ENCODE data around the gene VTCN1.
"Not testable (repeated sequence)": the region's sequence is repeated elsewhere in the genome, so short reads cannot be mapped to it uniquely, and the experiment has no call there.

VTCN1 gene

DNA sequence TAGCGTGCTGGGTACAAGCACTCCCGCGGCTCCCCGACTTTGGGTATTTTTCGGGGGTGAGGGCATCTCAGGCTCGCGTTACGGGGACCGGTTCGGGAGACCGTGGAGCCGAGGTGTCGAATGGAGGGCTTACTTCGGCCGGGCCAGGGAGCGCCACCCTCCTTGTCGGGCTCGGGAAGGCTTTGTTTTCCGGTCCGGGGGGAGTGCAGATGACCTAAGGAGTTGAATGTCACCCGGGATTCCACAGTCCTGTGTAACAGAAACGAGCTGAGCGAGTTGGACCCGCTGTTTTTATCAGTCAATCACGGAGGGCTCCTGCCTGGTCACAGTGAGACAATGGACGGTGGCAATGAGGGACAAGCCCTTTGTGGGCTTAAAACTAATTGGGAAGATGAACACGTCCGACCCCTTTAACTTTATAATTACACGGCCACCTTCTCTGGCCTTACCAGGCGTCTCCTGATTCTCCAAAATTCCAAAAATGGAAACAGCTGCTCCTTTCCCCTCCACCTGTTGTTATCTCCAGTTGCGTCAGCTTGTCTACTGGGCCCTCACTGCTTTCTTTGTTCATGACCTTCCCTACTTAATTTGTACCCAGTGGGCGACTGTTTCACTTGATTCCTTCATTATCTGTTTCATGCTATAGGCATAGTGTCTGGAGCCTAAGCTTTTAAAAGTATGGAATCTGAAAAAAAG, 88.2 kb downstream of the VTCN1 start:
- no peak for DNase-seq

- DNase-seq = peak; percentile 97
Observed at GRCh38 chr1:117121589-117122329, 89.0 kb downstream of the VTCN1 start, which contains the start of gene TRIM45. Gene TRIM45 (minus strand): TSS chr1:117121749. CDS start chr1:117121201, 548 bp downstream.

DNA sequence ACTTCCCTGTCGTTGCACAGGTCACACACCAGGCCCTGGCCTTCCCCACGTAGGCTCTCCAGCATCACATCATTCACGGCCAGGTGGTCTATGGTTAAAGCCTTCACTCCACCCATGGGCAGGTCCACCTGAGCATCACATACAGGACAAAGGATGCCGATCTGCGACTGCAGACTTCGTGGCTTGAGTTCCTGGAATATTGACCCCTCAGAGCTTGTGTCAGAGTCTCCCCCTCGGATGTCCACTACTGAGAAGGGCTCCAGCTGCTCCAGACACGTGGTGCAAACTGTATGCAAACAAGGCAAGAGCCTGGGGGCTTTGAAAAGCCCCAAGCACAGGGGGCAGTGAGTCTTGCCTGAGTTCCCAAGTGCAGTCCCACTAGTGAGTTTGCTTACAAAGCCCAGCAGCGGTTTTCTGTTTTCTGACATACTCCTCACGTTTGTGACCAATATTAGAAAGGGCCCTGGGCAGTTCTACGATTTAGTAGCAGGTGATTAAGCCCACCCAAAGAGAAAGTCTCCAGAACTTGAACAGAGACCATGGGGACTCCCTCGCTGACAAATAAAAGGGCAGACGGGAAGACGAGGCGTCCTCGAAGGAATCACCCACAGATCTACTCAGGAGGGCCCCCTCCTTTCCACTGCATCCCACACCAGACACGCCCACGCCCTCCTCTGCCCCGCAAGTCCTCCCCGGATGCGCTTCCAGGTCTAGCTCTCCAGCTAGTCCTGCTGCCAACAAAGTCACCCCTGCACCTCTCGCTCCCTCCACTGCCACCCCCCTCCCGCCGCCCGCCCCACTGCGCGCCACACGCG, 89.7 kb downstream of the VTCN1 start:
- DNase-seq = no peak

GRCh38 chr1:117119144-117119543, 91.6 kb downstream of the VTCN1 start:
- DNase-seq = not testable (repeated sequence)

- no peak for DNase-seq
Observed at GRCh38 chr1:117118137-117118536, 92.6 kb downstream of the VTCN1 start.

- DNase-seq = no peak
Observed at GRCh38 chr1:117117697-117118096, 93.0 kb downstream of the VTCN1 start.

- DNase-seq = no peak
Observed at GRCh38 chr1:117116784-117117130, 94.0 kb downstream of the VTCN1 start.

DNA sequence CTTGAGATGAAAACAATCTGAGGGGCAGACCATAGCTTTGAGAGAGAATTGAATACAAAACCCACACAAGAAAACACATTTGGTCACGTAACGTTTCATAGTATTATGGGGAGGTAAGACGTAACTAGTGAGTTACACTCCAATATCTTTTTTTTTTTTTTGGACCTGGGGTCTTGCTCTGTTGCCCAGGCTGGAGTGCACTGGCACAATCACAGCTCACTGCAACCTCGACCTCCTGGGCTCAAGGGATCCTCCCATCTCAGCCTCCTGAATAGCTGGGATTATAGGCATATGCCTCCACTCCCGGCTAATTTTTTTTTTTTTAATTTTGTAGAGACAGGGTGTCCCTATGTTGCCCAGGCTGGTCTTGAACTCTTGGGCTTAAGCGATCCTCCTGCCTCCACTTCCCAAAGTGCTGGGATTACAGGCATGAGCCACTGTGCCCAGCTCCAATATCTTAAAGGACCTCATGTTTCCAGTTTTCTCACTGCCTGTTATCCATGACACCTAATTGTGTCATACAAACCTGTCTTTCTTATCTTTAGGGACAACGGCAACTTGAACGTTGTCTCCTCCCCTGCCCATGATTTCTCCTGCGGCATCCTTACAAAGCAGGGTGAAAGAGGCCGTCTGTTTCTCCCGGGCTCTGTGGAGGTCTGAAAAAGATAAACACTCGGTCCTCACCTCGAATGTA, 94.5 kb downstream of the VTCN1 start:
- no peak for DNase-seq

DNA sequence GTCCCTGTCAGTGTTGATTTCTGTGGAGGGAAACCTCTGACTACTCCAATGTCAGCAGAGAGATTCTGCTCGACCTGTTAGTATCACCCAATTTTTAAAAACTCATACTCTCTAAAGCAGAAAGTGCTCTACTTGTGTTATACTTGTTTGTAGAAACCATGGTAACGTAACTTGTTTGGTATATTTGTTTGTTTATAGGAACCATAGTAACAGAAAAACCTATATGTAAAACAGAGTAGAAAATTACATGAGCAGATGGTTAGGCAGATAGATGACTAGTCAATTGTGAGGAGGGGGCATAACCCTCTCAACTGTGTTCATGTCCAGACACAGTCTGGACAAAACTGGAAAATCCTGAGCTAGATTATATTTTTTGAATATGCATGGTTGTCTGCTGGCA, 95.8 kb downstream of the VTCN1 start:
- DNase-seq = no peak

GRCh38 chr1:117113199-117113598, 97.5 kb downstream of the VTCN1 start:
- DNase-seq = no peak

DNA sequence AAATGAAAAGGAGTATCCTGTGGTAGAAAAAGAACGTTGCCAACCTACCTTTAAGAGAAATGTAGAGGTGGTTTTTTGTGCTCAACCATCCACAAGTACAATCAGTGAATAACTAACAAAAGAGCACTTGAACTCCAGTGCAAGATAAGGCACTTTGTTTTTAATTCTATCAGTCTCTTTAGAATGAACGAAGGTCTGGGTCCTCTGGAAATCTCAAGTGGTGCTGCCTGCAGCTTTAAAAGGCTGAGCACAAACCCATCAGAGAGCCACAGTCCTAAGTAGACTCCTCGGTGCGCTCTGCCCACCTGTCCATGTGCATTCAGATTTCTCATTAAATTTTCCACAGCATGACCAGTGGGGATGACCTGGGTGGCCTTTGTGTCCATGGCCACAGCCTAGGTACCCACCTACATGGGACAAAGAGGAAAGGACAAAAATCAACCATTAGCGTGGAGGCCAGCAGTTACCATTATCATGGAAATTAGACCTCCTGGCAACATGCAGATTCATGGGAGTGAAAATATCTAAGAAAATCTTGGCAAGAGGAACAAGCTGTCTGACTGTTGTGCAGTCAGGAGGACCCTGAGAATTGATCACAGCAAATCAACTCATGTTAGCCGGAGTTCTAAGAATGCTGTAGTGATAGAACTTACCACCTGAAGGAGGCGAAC, 98.5 kb downstream of the VTCN1 start:
- DNase-seq = no peak

- DNase-seq = peak; percentile 30
Observed at GRCh38 chr1:117110774-117111173, 100.0 kb downstream of the VTCN1 start.

DNA sequence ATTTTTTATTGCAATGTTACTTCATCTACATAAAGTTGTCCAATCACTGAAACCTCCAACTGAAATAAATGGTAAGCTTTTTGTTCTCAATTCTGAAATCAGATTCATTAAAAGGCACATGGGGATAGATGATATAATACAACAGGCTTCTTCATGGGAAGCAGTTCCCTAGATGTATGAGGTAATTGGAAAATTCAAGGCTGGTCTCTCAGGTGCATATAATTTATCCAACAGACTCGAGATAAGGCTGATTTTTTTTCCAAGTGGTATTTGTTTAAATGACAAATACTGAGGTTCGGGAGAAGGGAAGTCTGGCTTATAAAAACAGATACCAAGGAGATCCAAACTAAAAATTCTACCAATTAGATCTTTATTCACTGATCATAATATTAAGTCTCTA, 103.4 kb downstream of the VTCN1 start:
- DNase-seq = no peak

- peak; percentile 35 for DNase-seq
Observed at GRCh38 chr1:117106478-117106877, 104.2 kb downstream of the VTCN1 start.

GRCh38 chr1:117105722-117106121, 105.0 kb downstream of the VTCN1 start:
- DNase-seq = no peak

GRCh38 chr1:117104986-117105385, 105.7 kb downstream of the VTCN1 start:
- DNase-seq = peak; percentile 61

DNA sequence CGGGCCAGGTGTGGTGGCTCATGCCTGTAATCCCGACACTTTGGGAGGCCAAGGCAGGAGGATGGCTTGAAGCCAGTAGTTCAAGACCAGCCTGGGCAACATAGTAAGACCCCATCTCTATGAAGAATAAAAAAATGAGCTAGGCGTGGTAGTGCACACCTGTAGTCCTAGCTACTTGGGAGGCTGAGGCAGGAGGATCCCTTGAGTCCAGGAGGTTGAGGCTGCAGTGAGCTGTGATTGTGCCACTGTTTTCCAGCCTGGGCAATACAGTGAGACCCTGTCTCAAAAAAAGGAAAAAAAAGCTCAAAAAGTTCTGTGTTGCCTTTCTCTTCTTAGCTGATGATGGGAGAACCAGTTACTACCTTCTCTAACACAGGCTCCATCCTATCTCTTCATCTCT, 108.9 kb downstream of the VTCN1 start:
- DNase-seq = not testable (repeated sequence)

GRCh38 chr1:117101334-117101733, 109.4 kb downstream of the VTCN1 start:
- DNase-seq = no peak

DNA sequence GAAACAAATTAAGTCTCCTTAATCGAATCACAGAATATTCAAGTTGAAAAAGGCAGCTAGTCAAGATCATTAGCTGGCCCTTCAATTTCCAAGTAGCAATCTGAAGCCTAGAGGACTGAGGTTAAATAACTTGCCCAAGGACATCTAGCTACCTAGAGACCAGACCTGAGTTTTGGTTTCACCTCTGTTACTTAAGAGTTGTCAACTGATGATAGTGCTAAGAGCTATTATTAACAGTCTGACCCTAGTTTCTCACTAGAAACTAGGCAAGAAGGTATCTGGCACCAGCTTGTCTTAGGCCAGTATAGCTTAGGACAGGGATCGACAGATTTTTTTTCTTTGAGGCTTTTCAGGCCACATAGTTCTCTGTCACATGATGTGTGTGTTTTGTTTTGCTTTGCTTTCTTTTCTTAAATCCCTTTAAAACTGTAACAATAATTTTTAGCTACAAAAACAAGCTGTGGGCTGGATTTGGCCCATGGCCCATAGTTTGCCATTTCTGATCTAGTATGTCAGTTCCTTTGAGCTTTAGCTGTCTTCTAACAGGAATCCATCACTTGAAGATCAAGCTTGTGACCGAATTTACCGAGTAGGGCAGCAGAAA, 112.3 kb downstream of the VTCN1 start:
- no peak for DNase-seq

DNA sequence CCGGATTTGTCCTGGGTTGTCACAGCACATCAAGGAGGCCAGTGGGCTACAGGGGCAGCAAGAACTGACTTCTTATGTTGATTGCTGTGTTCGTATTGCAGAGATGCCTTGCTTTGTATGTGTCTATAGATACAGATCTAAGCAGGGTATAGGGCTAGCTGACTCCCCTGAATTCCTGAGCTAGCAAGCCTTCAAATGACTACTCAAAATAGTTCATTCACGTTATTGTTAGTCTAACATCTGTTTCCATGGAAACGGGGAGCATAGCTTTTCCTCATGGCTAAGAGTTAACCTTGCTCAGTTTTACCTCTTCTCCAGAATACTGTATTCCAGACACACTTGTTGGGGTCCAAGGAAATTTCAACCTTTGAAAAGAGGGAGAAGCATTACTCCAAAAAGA, 113.3 kb downstream of the VTCN1 start:
- DNase-seq = peak; percentile 44

DNA sequence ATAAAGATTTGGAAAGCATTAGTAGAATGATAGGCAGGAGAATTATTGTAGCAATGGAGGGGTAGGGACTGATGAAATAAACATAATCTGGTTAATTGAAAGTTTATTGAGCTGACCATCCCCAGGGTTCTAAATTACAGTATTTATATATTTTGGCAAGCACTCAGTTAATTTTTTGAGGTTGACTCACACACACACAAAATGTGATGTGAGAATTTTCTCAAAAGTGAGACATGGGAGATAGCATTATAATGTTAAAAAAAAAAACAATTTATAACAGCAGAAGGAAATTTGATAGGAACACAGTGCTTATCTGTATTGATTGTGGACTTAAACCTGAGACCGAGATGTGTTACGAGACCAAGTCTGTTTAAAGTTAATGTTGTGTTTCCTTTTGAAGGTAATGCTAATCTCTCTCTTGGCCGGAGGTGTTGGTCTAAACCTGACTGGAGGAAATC, 113.7 kb downstream of the VTCN1 start:
- peak; percentile 47 for DNase-seq
